Measurements from ENCODE around the gene TBCD.

DNA sequence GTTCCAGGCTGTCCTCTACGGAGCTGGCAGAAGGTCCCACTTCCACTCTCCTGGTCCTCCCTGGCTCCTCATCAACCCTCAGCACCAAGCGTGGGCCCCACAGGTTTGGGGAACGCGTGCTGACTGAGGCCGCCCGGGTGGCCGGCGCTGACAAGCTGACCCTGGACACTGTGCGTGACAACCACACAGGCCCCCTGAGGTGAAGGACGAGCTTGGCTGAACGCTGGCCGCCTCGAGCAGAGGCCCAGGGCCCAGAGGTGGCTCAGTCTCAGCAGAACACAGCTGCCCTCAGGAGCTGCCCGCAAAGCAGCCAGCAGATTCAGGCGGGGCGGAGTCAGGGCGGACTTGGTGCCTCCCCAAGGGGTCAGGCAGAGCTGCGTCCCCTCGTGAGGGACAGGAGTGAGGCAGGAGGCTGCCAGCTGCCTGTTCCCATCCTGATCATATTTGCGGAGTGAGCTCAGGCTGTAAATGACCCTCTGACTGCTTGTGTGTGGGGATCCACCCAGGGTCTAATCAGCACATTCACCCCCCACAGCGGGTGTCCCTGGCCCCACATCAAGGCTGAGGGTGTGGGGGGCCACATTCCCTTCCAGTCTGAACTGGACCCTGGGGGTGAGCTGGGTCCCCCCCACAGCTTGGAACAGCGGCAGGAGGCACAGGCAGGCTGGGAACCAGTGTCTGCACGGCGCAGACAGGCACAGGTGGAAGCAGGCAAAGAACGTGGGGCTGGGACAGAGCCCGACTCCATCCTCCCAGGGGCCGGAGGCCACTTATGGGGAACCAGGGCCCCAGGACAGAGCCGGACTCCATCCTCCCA is 222.5 kb downstream of the TBCD start:
- no peak for TF ChIP-seq CTCF (IDR thresholded peaks at IDR 0.05; ENCODE audit: low read depth, low read length)
- TF ChIP-seq EZH2phosphoT487 (IDR thresholded peaks at IDR 0.05; ENCODE audit: low read depth) = no peak

All from OCI-LY3 (cell line).